WTC11 (cell line): Measurements from ENCODE around the gene RCVRN. TPM values are rescaled to one million over a fixed set of nuclear protein-coding genes. Genes with fewer than 3 reads are reported as not detected.
"Not testable (repeated sequence)": the region's sequence is repeated elsewhere in the genome, so short reads cannot be mapped to it uniquely, and the experiment has no call there.

Experiments
- ATAC-seq: fragments of 200-7000 bp; cut with Tn5 transposase; 2 replicates; pipeline ENCODE4 v1.10.0; 2021; ENCODE audit warnings: mild to moderate bottlenecking, moderate library complexity
- CTCF ChIA-PET: fragments of 300-600 bp; sonication (Branson Sonifier 250); formaldehyde crosslinking; loops from one replicate; lab custom pipeline; 2021; ENCODE audit warnings: antibody characterized with exemption; lab: Charles Lee
- POLR2A ChIA-PET: fragments of 350-600 bp; sonication (Branson Sonifier 250); formaldehyde crosslinking; loops from one replicate; lab custom pipeline; 2021; ENCODE audit warnings: antibody characterized with exemption; lab: Charles Lee
- DNase-seq: peaks from one replicate; pipeline ENCODE4 v3.0.0; 2021; ENCODE audit warnings: low spot score
- H3K27ac Mint-ChIP-seq: 2 replicates; pipeline ENCODE4 v1.8.0; 2021; ENCODE audit warnings: mixed read lengths
- H3K27me3 Mint-ChIP-seq: 2 replicates; pipeline ENCODE4 v1.8.0; 2021; ENCODE audit warnings: low read depth, mild to moderate bottlenecking, moderate library complexity, mixed read lengths
- H3K36me3 Mint-ChIP-seq: 2 replicates; pipeline ENCODE4 v1.8.0; 2021; ENCODE audit warnings: mixed read lengths
- H3K4me1 Mint-ChIP-seq: 2 replicates; pipeline ENCODE4 v1.8.0; 2022; ENCODE audit warnings: mixed read lengths
- H3K4me3 Mint-ChIP-seq: 2 replicates; pipeline ENCODE4 v1.8.0; 2021; ENCODE audit warnings: mild to moderate bottlenecking, moderate library complexity, mixed read lengths
- H3K9me3 Mint-ChIP-seq: 2 replicates; pipeline ENCODE4 v1.8.0; 2021; ENCODE audit warnings: mixed read lengths
- ELF4 ChIP-seq: sonication (generic); formaldehyde crosslinking; IDR thresholded peaks from 2 replicates; pipeline ENCODE4 v1.8.1; 2022; ENCODE audit warnings: low read depth, mild to moderate bottlenecking, moderate library complexity, missing genetic modification reagents
- GTF2I ChIP-seq: fragments of 250-450 bp; sonication (Bioruptor Pico); conservative IDR thresholded peaks from 2 replicates; pipeline ENCODE4 v1.4.0; 2021; ENCODE audit warnings: mild to moderate bottlenecking
- MXD4 ChIP-seq: fragments of 250-450 bp; sonication (Bioruptor Pico); IDR thresholded peaks from 2 replicates; pipeline ENCODE4 v1.8.0; 2021; ENCODE audit warnings: mild to moderate bottlenecking, moderate library complexity, borderline replicate concordance
- NR2C2 ChIP-seq: sonication (generic); formaldehyde crosslinking; IDR thresholded peaks from 2 replicates; pipeline ENCODE4 v1.8.0; 2022; ENCODE audit warnings: mild to moderate bottlenecking, missing genetic modification reagents
- PRRX2 ChIP-seq: fragments of 250-450 bp; sonication (Bioruptor Pico); IDR thresholded peaks from 2 replicates; pipeline ENCODE4 v1.8.0; 2021; ENCODE audit warnings: mild to moderate bottlenecking
- SP1 ChIP-seq: sonication (generic); formaldehyde crosslinking; conservative IDR thresholded peaks from 2 replicates; pipeline ENCODE4 v1.8.1; 2022; ENCODE audit warnings: missing genetic modification reagents
- TCF7 ChIP-seq: sonication (generic); formaldehyde crosslinking; IDR thresholded peaks from 2 replicates; pipeline ENCODE4 v1.8.0; 2022; ENCODE audit warnings: mild to moderate bottlenecking, low read depth, missing genetic modification reagents, moderate library complexity
- ZNF121 ChIP-seq: sonication (generic); formaldehyde crosslinking; IDR thresholded peaks from 2 replicates; pipeline ENCODE4 v1.8.0; 2023; ENCODE audit warnings: missing genetic modification reagents
- total RNA-seq: library from RNA; stranded (reverse); gene quantifications from 3 replicates; pipeline ENCODE4 v1.2.3, GENCODE V29; 2021
- TF ChIP-seq, protein P1 (sequence below): sonication (generic); formaldehyde crosslinking; IDR thresholded peaks from 2 replicates; pipeline ENCODE4 v1.8.0; 2022; ENCODE audit warnings: missing genetic modification reagents
- TF ChIP-seq, protein P2 (sequence below): sonication (generic); formaldehyde crosslinking; IDR thresholded peaks from 2 replicates; pipeline ENCODE4 v1.8.1; 2023; ENCODE audit warnings: mild to moderate bottlenecking, missing genetic modification reagents
- TF ChIP-seq, protein P3 (sequence below): fragments of 250-450 bp; sonication (Bioruptor Pico); IDR thresholded peaks from 2 replicates; pipeline ENCODE4 v2.1.2; 2022; ENCODE audit warnings: mild to moderate bottlenecking, moderate library complexity
- TF ChIP-seq, protein P4 (sequence below): sonication (generic); formaldehyde crosslinking; conservative IDR thresholded peaks from 2 replicates; pipeline ENCODE4 v1.8.1; 2023; ENCODE audit warnings: mild to moderate bottlenecking, low read depth, missing genetic modification reagents, moderate library complexity
- TF ChIP-seq, protein P5 (sequence below): sonication (generic); formaldehyde crosslinking; IDR thresholded peaks from 2 replicates; pipeline ENCODE4 v1.8.1; 2022; ENCODE audit warnings: low read depth, missing genetic modification reagents, borderline replicate concordance

The RCVRN gene
- total RNA-seq, 1 experiment from 2014 or later = not detected

DNA sequence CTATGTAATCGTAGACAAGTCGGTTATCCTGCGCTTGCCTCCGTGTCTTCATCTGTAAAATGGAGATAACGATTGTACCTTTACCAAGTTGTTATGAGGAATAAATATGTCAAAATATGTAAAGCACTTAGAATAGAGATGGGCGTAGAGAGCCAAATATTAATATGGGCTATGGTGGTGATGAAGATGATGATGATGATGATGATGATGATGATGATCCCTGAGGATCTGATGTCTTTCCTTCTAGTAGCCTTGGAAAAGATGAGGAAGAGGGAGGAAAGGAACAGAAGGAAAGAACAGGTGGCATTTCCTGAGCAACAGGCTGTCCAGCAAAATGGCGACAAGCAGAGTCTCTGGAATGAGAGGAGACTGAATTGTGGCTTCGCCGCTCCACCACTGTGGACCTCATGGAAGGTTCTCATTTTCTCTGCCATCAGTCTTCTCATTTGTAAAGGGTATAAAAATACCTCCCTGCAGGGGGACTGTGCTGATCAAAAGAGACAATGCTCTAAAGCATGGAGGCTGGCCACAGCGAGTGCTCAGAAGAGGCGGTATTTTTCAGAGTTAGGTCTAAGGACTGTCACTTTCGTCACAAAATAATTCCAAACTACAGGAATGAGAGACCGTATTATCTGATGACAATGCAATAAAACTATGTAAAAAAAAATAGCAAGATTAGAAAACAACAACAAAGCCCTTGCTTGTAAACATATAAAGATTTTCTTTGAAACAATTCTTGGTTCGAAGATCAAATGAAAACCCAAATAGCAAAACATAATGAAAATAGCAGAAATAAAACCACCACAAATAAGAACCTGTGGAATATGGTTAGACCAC lies 17.2 kb upstream of the RCVRN start:
- CTCF ChIA-PET = interaction anchor here (0.9 to 4.0 kb wide), 2 partner anchors 17 to 59 kb away, joined by 3 to 35 read pairs; partner anchors contain the start of gene RCVRN
- ATAC-seq = no peak
- H3K27me3 Mint-ChIP-seq = no peaks in the 10 kb centered on the region
- POLR2A ChIA-PET = no interaction called here
- H3K4me1 Mint-ChIP-seq = no peaks in the 10 kb centered on the region
- no peaks in the 10 kb centered on the region for H3K9me3 Mint-ChIP-seq
- no peaks in the 10 kb centered on the region for H3K36me3 Mint-ChIP-seq
- no peak overlapping the region for H3K4me3 Mint-ChIP-seq
- H3K27ac Mint-ChIP-seq = no peak overlapping the region; the same call in 1 of the 2 replicates
- TF ChIP-seq NR2C2 (CRISPR knock-in tag) = no peak
- TF ChIP-seq, protein P1, sequence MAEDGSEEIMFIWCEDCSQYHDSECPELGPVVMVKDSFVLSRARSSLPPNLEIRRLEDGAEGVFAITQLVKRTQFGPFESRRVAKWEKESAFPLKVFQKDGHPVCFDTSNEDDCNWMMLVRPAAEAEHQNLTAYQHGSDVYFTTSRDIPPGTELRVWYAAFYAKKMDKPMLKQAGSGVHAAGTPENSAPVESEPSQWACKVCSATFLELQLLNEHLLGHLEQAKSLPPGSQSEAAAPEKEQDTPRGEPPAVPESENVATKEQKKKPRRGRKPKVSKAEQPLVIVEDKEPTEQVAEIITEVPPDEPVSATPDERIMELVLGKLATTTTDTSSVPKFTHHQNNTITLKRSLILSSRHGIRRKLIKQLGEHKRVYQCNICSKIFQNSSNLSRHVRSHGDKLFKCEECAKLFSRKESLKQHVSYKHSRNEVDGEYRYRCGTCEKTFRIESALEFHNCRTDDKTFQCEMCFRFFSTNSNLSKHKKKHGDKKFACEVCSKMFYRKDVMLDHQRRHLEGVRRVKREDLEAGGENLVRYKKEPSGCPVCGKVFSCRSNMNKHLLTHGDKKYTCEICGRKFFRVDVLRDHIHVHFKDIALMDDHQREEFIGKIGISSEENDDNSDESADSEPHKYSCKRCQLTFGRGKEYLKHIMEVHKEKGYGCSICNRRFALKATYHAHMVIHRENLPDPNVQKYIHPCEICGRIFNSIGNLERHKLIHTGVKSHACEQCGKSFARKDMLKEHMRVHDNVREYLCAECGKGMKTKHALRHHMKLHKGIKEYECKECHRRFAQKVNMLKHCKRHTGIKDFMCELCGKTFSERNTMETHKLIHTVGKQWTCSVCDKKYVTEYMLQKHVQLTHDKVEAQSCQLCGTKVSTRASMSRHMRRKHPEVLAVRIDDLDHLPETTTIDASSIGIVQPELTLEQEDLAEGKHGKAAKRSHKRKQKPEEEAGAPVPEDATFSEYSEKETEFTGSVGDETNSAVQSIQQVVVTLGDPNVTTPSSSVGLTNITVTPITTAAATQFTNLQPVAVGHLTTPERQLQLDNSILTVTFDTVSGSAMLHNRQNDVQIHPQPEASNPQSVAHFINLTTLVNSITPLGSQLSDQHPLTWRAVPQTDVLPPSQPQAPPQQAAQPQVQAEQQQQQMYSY = no peak
- TF ChIP-seq, protein P2, sequence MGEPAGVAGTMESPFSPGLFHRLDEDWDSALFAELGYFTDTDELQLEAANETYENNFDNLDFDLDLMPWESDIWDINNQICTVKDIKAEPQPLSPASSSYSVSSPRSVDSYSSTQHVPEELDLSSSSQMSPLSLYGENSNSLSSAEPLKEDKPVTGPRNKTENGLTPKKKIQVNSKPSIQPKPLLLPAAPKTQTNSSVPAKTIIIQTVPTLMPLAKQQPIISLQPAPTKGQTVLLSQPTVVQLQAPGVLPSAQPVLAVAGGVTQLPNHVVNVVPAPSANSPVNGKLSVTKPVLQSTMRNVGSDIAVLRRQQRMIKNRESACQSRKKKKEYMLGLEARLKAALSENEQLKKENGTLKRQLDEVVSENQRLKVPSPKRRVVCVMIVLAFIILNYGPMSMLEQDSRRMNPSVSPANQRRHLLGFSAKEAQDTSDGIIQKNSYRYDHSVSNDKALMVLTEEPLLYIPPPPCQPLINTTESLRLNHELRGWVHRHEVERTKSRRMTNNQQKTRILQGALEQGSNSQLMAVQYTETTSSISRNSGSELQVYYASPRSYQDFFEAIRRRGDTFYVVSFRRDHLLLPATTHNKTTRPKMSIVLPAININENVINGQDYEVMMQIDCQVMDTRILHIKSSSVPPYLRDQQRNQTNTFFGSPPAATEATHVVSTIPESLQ = no peak
- no peak for DNase-seq

DNA sequence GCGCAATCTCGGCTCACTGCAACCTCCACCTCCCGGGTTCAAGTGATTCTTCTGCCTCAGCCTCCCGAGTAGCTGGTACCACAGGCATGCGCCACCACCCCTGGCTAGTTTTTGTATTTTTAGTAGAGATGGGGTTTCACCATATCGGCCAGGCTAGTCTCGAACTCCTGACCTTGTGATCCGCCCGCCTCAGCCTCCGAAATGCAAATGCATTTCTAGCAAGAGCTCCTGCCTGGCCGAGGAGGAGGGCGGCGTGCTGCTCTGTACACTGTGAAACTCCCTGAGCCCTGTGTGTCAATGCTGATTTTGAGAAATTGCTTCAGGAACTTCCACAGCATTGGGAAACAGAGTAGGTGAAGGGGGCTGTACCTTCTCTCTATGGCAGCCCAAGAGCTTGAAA lies 16.1 kb upstream of the RCVRN start:
- DNase-seq, H3K27ac Mint-ChIP-seq, H3K4me1 Mint-ChIP-seq, H3K27me3 Mint-ChIP-seq, H3K4me3 Mint-ChIP-seq, ATAC-seq, H3K9me3 Mint-ChIP-seq, H3K36me3 Mint-ChIP-seq, POLR2A ChIA-PET: not testable (repeated sequence)
- CTCF ChIA-PET = interaction anchor here (0.9 to 1.6 kb wide), 3 partner anchors 8 to 31 kb away, joined by 3 to 6 read pairs (median 5); partner anchors contain the start of gene RCVRN

DNA sequence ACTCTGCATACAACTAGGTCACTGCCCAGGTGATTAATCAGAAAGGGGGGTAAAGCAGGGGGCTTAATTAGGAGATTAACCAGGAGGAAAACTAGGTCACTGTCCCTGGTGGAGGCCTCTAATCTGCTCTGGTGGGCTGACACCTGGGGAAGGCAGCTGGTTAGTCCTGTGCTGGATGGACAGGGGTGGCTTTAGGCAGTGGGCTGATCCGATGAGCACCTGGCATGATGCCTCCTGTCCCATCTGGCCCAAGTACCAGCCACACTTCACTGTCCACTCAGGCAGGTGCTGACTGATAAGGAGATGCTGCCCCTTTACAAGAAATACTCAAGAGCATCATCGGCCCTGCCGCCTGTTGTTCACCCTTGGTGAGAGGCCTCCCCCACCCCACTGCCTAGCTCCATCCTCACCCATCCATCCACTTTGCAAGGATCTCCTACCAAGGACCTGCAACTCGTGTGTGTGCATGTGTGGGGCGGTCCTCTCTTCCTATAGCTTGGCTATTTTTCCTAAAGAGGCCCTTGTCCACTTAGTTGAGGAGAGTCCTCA lies 13.8 kb upstream of the RCVRN start:
- H3K9me3 Mint-ChIP-seq = no peaks in the 10 kb centered on the region
- no peak overlapping the region for H3K27ac Mint-ChIP-seq
- H3K36me3 Mint-ChIP-seq = no peaks in the 10 kb centered on the region
- no peaks in the 10 kb centered on the region for H3K4me1 Mint-ChIP-seq
- H3K4me3 Mint-ChIP-seq = no peak overlapping the region
- TF ChIP-seq ZNF121 (no peak), TCF7 (CRISPR knock-in tag) (no peak), ELF4 (CRISPR knock-in tag) (no peak), PRRX2 (CRISPR knock-in tag) (no peak), MXD4 (CRISPR knock-in tag) (no peak)
- ATAC-seq (no peak), DNase-seq (no peak)
- CTCF ChIA-PET = interaction anchor here (0.9 to 1.0 kb wide), 2 partner anchors 10 to 11 kb away, joined by 3 to 4 read pairs; no protein-coding TSS in a partner anchor
- POLR2A ChIA-PET = no interaction called here
- H3K27me3 Mint-ChIP-seq = no peaks in the 10 kb centered on the region

DNA sequence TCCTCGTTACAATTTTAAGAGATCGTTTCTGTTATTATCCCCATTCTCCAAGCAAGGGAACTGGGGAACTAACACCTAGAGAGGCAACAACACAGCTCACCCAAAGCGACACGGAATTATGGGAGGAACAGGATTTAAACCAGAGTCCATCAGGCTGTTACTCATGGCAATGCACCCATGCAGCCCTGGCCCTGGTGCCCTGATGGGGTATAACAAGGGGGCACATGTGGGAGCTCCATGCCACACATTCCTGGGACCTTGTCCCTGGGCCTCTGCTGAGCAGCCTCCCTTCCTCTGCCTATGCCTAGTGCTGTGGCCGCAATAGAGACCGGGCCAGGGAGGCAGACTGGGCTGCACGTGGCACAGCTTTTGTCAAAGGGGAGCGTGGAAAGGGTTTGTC lies 13.3 kb upstream of the RCVRN start:
- no peak for ATAC-seq
- ChIA-PET CTCF (interaction anchor here (1.0 to 2.0 kb wide), 4 partner anchors 10 to 174 kb away, joined by 4 to 13 read pairs (median 4); no protein-coding TSS in a partner anchor), POLR2A (no interaction called here)
- no peaks in the 10 kb centered on the region for H3K27me3 Mint-ChIP-seq
- no peak for DNase-seq
- H3K9me3 Mint-ChIP-seq = no peaks in the 10 kb centered on the region
- H3K36me3 Mint-ChIP-seq = no peaks in the 10 kb centered on the region
- no peaks in the 10 kb centered on the region for H3K4me1 Mint-ChIP-seq
- no peak overlapping the region for H3K27ac Mint-ChIP-seq
- no peak overlapping the region for H3K4me3 Mint-ChIP-seq
- TF ChIP-seq, protein P3, sequence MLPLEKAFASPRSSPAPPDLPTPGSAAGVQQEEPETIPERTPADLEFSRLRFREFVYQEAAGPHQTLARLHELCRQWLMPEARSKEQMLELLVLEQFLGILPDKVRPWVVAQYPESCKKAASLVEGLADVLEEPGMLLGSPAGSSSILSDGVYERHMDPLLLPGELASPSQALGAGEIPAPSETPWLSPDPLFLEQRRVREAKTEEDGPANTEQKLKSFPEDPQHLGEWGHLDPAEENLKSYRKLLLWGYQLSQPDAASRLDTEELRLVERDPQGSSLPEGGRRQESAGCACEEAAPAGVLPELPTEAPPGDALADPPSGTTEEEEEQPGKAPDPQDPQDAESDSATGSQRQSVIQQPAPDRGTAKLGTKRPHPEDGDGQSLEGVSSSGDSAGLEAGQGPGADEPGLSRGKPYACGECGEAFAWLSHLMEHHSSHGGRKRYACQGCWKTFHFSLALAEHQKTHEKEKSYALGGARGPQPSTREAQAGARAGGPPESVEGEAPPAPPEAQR (CRISPR knock-in tag) = no peak
- no peak for TF ChIP-seq SP1
- TF ChIP-seq, protein P4, sequence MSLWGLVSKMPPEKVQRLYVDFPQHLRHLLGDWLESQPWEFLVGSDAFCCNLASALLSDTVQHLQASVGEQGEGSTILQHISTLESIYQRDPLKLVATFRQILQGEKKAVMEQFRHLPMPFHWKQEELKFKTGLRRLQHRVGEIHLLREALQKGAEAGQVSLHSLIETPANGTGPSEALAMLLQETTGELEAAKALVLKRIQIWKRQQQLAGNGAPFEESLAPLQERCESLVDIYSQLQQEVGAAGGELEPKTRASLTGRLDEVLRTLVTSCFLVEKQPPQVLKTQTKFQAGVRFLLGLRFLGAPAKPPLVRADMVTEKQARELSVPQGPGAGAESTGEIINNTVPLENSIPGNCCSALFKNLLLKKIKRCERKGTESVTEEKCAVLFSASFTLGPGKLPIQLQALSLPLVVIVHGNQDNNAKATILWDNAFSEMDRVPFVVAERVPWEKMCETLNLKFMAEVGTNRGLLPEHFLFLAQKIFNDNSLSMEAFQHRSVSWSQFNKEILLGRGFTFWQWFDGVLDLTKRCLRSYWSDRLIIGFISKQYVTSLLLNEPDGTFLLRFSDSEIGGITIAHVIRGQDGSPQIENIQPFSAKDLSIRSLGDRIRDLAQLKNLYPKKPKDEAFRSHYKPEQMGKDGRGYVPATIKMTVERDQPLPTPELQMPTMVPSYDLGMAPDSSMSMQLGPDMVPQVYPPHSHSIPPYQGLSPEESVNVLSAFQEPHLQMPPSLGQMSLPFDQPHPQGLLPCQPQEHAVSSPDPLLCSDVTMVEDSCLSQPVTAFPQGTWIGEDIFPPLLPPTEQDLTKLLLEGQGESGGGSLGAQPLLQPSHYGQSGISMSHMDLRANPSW (CRISPR knock-in tag) = no peak
- TF ChIP-seq, protein P5, sequence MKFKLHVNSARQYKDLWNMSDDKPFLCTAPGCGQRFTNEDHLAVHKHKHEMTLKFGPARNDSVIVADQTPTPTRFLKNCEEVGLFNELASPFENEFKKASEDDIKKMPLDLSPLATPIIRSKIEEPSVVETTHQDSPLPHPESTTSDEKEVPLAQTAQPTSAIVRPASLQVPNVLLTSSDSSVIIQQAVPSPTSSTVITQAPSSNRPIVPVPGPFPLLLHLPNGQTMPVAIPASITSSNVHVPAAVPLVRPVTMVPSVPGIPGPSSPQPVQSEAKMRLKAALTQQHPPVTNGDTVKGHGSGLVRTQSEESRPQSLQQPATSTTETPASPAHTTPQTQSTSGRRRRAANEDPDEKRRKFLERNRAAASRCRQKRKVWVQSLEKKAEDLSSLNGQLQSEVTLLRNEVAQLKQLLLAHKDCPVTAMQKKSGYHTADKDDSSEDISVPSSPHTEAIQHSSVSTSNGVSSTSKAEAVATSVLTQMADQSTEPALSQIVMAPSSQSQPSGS (CRISPR knock-in tag) = no peak
- TF ChIP-seq GTF2I (CRISPR knock-in tag) = no peak
